H1 (cell line): Measurements from ENCODE around the gene PTGIS. TPM values are rescaled to one million over a fixed set of nuclear protein-coding genes. Genes with fewer than 3 reads are reported as not detected.

ENCODE experiments used
- CBX5 ChIP-seq: fragments of 300-800, 300-1000 bp; sonication (generic); IDR thresholded peaks from 2 replicates; pipeline ENCODE4 v1.7.1; 2016; ENCODE audit warnings: antibody characterized with exemption, low read length, low read depth
- NANOG ChIP-seq: IDR thresholded peaks from 2 replicates; pipeline ENCODE4 v1.6.1; 2011; ENCODE audit warnings: low read length, low read depth, mild to moderate bottlenecking, inconsistent platforms; ENCODE audit not compliant: insufficient read depth, poor library complexity, severe bottlenecking
- polyA plus RNA-seq, 7 experiments: library from polyadenylated mRNA; depleted of rRNA in 3 of 7; stranded (reverse) in 5 of 7; unstranded in 2 of 7; fragments of >200 nt in 5 of 7; fragments of 200-250 nt in 2 of 7; gene quantifications; 1 replicate in 5 of 7; 2 replicates in 1 of 7; 4 replicates in 1 of 7; pipeline versions ENCODE4 v1.2.1 to v1.2.3, GENCODE V29; 2011 to 2013; ENCODE audit warnings: missing spikeins in 2 of 7, mixed read lengths in 2 of 7
- total RNA-seq: library from RNA; stranded (reverse); fragmentation: NEBNext Ultra II Directional; extraction: Animal tissue kit (Norgen Biotek cat#: 25700); gene quantifications from 2 replicates; pipeline ENCODE4 v1.2.1, GENCODE V29; 2021
- TF ChIP-seq, protein P1 (sequence below): fragments of 300-600 bp; sonication (generic); IDR thresholded peaks from 2 replicates; pipeline ENCODE4 v1.7.1; 2012; ENCODE audit warnings: low read length, moderate library complexity, mild to moderate bottlenecking, inconsistent platforms; ENCODE audit not compliant: insufficient replicate concordance

The PTGIS gene
- total and polyA plus RNA-seq, 2 of the 8 experiments (the other 6 are each of a cell fraction or from before 2014, with no cell fraction given): 29.9 to 35.5 TPM

- TF ChIP-seq NANOG (no peak), CBX5 (no peak)
- TF ChIP-seq, protein P1, sequence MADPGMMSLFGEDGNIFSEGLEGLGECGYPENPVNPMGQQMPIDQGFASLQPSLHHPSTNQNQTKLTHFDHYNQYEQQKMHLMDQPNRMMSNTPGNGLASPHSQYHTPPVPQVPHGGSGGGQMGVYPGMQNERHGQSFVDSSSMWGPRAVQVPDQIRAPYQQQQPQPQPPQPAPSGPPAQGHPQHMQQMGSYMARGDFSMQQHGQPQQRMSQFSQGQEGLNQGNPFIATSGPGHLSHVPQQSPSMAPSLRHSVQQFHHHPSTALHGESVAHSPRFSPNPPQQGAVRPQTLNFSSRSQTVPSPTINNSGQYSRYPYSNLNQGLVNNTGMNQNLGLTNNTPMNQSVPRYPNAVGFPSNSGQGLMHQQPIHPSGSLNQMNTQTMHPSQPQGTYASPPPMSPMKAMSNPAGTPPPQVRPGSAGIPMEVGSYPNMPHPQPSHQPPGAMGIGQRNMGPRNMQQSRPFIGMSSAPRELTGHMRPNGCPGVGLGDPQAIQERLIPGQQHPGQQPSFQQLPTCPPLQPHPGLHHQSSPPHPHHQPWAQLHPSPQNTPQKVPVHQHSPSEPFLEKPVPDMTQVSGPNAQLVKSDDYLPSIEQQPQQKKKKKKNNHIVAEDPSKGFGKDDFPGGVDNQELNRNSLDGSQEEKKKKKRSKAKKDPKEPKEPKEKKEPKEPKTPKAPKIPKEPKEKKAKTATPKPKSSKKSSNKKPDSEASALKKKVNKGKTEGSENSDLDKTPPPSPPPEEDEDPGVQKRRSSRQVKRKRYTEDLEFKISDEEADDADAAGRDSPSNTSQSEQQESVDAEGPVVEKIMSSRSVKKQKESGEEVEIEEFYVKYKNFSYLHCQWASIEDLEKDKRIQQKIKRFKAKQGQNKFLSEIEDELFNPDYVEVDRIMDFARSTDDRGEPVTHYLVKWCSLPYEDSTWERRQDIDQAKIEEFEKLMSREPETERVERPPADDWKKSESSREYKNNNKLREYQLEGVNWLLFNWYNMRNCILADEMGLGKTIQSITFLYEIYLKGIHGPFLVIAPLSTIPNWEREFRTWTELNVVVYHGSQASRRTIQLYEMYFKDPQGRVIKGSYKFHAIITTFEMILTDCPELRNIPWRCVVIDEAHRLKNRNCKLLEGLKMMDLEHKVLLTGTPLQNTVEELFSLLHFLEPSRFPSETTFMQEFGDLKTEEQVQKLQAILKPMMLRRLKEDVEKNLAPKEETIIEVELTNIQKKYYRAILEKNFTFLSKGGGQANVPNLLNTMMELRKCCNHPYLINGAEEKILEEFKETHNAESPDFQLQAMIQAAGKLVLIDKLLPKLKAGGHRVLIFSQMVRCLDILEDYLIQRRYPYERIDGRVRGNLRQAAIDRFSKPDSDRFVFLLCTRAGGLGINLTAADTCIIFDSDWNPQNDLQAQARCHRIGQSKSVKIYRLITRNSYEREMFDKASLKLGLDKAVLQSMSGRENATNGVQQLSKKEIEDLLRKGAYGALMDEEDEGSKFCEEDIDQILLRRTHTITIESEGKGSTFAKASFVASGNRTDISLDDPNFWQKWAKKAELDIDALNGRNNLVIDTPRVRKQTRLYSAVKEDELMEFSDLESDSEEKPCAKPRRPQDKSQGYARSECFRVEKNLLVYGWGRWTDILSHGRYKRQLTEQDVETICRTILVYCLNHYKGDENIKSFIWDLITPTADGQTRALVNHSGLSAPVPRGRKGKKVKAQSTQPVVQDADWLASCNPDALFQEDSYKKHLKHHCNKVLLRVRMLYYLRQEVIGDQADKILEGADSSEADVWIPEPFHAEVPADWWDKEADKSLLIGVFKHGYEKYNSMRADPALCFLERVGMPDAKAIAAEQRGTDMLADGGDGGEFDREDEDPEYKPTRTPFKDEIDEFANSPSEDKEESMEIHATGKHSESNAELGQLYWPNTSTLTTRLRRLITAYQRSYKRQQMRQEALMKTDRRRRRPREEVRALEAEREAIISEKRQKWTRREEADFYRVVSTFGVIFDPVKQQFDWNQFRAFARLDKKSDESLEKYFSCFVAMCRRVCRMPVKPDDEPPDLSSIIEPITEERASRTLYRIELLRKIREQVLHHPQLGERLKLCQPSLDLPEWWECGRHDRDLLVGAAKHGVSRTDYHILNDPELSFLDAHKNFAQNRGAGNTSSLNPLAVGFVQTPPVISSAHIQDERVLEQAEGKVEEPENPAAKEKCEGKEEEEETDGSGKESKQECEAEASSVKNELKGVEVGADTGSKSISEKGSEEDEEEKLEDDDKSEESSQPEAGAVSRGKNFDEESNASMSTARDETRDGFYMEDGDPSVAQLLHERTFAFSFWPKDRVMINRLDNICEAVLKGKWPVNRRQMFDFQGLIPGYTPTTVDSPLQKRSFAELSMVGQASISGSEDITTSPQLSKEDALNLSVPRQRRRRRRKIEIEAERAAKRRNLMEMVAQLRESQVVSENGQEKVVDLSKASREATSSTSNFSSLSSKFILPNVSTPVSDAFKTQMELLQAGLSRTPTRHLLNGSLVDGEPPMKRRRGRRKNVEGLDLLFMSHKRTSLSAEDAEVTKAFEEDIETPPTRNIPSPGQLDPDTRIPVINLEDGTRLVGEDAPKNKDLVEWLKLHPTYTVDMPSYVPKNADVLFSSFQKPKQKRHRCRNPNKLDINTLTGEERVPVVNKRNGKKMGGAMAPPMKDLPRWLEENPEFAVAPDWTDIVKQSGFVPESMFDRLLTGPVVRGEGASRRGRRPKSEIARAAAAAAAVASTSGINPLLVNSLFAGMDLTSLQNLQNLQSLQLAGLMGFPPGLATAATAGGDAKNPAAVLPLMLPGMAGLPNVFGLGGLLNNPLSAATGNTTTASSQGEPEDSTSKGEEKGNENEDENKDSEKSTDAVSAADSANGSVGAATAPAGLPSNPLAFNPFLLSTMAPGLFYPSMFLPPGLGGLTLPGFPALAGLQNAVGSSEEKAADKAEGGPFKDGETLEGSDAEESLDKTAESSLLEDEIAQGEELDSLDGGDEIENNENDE: no peak
Measured at GRCh38 chr20:49540687-49541435, 27.1 kb downstream of the PTGIS start (continued).
